ENCODE data around the gene SREK1IP1.
"Not testable (repeated sequence)": the region's sequence is repeated elsewhere in the genome, so short reads cannot be mapped to it uniquely, and the experiment has no call there.

Gene SREK1IP1

GRCh38 chr5:64763948-64764503 is 4.5 kb downstream of the SREK1IP1 start:
- DNase-seq, result no peak

- DNase-seq, result no peak
Measured at GRCh38 chr5:64759960-64760660, 8.4 kb downstream of the SREK1IP1 start.

- DNase-seq, result no peak
Measured at GRCh38 chr5:64758901-64759300, 9.6 kb downstream of the SREK1IP1 start.

GRCh38 chr5:64754066-64754465 is 14.4 kb downstream of the SREK1IP1 start:
- no peak for DNase-seq

- no peak for DNase-seq
Measured at GRCh38 chr5:64749385-64749784, 19.1 kb downstream of the SREK1IP1 start.

- DNase-seq, result no peak
Measured at GRCh38 chr5:64746446-64746845, 22.0 kb downstream of the SREK1IP1 start.

- DNase-seq, result no peak
Measured at GRCh38 chr5:64744914-64745313, 23.6 kb downstream of the SREK1IP1 start.

- DNase-seq, result no peak
Measured at GRCh38 chr5:64742821-64743220, 25.7 kb downstream of the SREK1IP1 start.

- no peak for DNase-seq
Measured at GRCh38 chr5:64742411-64742810, 26.1 kb downstream of the SREK1IP1 start.

GRCh38 chr5:64727150-64727549 is 41.3 kb downstream of the SREK1IP1 start:
- no peak for DNase-seq

GRCh38 chr5:64722588-64722987 is 45.9 kb downstream of the SREK1IP1 start:
- DNase-seq, result no peak

GRCh38 chr5:64714495-64714894 is 54.0 kb downstream of the SREK1IP1 start:
- DNase-seq, result not testable (repeated sequence)

- no peak for DNase-seq
Measured at GRCh38 chr5:64707191-64707590, 61.3 kb downstream of the SREK1IP1 start.

GRCh38 chr5:64706074-64706473 is 62.4 kb downstream of the SREK1IP1 start:
- DNase-seq, result not testable (repeated sequence)

- no peak for DNase-seq
Measured at GRCh38 chr5:64700765-64701164, 67.7 kb downstream of the SREK1IP1 start.

GRCh38 chr5:64696414-64696813 is 72.1 kb downstream of the SREK1IP1 start:
- not testable (repeated sequence) for DNase-seq

- DNase-seq, result no peak
Measured at GRCh38 chr5:64693636-64694035, 74.9 kb downstream of the SREK1IP1 start.

- DNase-seq, result no peak
Measured at GRCh38 chr5:64691291-64691690, 77.2 kb downstream of the SREK1IP1 start.

- DNase-seq, result peak; percentile 50 to 67
Measured at GRCh38 chr5:64690417-64691151, 77.9 kb downstream of the SREK1IP1 start, which contains the start of gene SHISAL2B. TSS of gene SHISAL2B (plus strand) at chr5:64690503. CDS start at chr5:64690624, 121 bp downstream.

GRCh38 chr5:64690104-64690416 is 78.4 kb downstream of the SREK1IP1 start:
- DNase-seq, result no peak

- no peak for DNase-seq
Measured at GRCh38 chr5:64688965-64689364, 79.5 kb downstream of the SREK1IP1 start.

- DNase-seq, result no peak
Measured at GRCh38 chr5:64688391-64688790, 80.1 kb downstream of the SREK1IP1 start.

GRCh38 chr5:64685866-64686265 is 82.6 kb downstream of the SREK1IP1 start:
- no peak for DNase-seq

- DNase-seq, result no peak
Measured at GRCh38 chr5:64682608-64683007, 85.9 kb downstream of the SREK1IP1 start.

Measured in NCI-H524 (cell line).